Thoracic aorta (tissue), 2 donors: ENCODE data around the gene PECR. TPM values are rescaled to one million over a fixed set of nuclear protein-coding genes. Genes with fewer than 3 reads are reported as not detected.

Experiments used
- ATAC-seq: fragments of 150-250 bp; one replicate; pipeline ENCODE4 v1.8.0; 2017; ENCODE audit warnings: low read depth; ENCODE audit not compliant: insufficient number of reproducible peaks, low FRiP score
- DNase-seq: peaks from one replicate; pipeline ENCODE4 v3.0.0-alpha.2; 2020; ENCODE audit warnings: low spot score
- H3K27ac ChIP-seq, 2 donors: fragments of 200-600 bp; sonication (generic); 1 replicate in 1 of 2; 2 replicates in 1 of 2; pipeline ENCODE4 v1.5.1; 2016; ENCODE audit warnings: mild to moderate bottlenecking in 2 of 2, moderate library complexity in 2 of 2
- H3K27me3 ChIP-seq: fragments of 200-600 bp; sonication (generic); replicated peaks from 2 replicates; pipeline ENCODE4 v1.6.0; 2016; ENCODE audit warnings: mild to moderate bottlenecking; ENCODE audit not compliant: insufficient read depth
- H3K36me3 ChIP-seq: fragments of 200-600 bp; sonication (generic); one replicate; pipeline ENCODE4 v1.5.1; 2016
- H3K4me1 ChIP-seq, 2 donors: fragments of 200-600 bp; sonication (generic); 1 replicate in 1 of 2; 2 replicates in 1 of 2; pipeline versions ENCODE4 v1.5.1 to v1.6.0; 2016; ENCODE audit warnings: low read depth in 2 of 2, mild to moderate bottlenecking in 1 of 2; ENCODE audit not compliant: control insufficient read depth in 1 of 2
- H3K4me3 ChIP-seq: fragments of 200-600 bp; sonication (generic); 2 replicates; pipeline ENCODE4 v1.5.1; 2016; ENCODE audit warnings: mild to moderate bottlenecking
- H3K9me3 ChIP-seq: fragments of 200-600 bp; sonication (generic); 2 replicates; pipeline ENCODE4 v1.5.1; 2016
- total RNA-seq, 2 donors: library from RNA; depleted of rRNA; stranded (reverse); fragments of >200 nt; gene quantifications; one replicate each; pipeline versions ENCODE4 v1.1.0 to v1.2.3, GENCODE V29; 2016
- TF ChIP-seq, protein P1 (sequence below): fragments of 200-600 bp; sonication (generic); IDR thresholded peaks from one replicate; pipeline ENCODE4 v1.5.1; 2019; ENCODE audit warnings: antibody characterized with exemption

PECR gene
- total RNA-seq, 2 donors from 2014 or later: 2.8 to 7.3 TPM

DNA sequence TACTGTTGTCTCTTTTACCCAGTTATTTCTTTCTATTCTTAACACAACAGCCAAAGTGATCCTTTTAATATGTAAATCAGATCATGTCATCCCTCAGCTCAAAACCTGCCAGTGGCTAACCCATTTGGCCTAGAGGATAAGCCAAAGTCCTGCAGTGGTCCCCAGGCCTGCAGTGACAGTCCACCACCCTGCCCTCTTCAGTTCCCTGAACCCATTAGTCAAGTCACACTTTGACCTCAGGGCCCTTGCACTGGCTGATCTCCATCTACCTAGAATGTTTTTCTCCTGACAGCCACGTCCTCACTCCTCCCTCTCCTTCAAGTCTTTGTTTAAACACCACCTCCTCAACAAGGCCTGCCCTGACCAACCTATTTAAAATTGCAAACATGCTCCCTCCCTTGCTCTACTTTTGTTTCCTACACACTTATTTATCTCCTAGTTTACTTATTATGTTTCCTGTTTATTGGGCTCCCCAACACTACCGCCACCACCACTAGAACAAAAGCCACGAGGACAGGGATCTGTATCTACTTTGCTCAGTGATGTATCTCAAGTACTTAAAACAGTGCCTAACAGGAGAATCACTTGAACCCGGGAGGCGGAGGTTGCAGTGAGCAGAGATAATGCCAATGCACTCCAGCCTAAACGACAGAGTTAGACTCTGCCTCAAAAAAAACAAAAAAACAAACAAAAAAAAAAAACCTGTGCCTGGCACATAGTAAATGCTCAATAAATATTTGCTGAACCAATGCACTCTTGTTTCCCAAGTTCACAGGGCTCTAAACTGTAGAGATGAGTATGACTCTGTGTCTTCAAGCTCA lies 77.5 kb downstream of the PECR start:
- Histone ChIP-seq H3K36me3 (no peaks in the 10 kb centered on the region), H3K27me3 (no peaks in the 10 kb centered on the region), H3K4me1 (no peaks in the 10 kb centered on the region), H3K9me3 (no peaks in the 10 kb centered on the region), H3K4me3 (no peak overlapping the region), H3K27ac (no peak overlapping the region)
- DNase-seq: no peak
- ATAC-seq: no peak
- TF ChIP-seq, protein P1, sequence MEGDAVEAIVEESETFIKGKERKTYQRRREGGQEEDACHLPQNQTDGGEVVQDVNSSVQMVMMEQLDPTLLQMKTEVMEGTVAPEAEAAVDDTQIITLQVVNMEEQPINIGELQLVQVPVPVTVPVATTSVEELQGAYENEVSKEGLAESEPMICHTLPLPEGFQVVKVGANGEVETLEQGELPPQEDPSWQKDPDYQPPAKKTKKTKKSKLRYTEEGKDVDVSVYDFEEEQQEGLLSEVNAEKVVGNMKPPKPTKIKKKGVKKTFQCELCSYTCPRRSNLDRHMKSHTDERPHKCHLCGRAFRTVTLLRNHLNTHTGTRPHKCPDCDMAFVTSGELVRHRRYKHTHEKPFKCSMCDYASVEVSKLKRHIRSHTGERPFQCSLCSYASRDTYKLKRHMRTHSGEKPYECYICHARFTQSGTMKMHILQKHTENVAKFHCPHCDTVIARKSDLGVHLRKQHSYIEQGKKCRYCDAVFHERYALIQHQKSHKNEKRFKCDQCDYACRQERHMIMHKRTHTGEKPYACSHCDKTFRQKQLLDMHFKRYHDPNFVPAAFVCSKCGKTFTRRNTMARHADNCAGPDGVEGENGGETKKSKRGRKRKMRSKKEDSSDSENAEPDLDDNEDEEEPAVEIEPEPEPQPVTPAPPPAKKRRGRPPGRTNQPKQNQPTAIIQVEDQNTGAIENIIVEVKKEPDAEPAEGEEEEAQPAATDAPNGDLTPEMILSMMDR: no peak

- ATAC-seq: no peak
- no peaks in the 10 kb centered on the region for H3K4me1 ChIP-seq
- H3K27me3 ChIP-seq: no peaks in the 10 kb centered on the region
- H3K27ac ChIP-seq: no peak overlapping the region
- TF ChIP-seq, protein P1: no peak
- no peaks in the 10 kb centered on the region for H3K36me3 ChIP-seq
- H3K4me3 ChIP-seq: no peak overlapping the region
- no peaks in the 10 kb centered on the region for H3K9me3 ChIP-seq
- DNase-seq: no peak
These were observed 78.9 kb downstream of the PECR start for GRCh38 chr2:216002693-216003092.

- Histone ChIP-seq H3K36me3 (no peaks in the 10 kb centered on the region), H3K27ac (no peak overlapping the region), H3K4me3 (no peak overlapping the region), H3K9me3 (no peaks in the 10 kb centered on the region), H3K4me1 (no peaks in the 10 kb centered on the region), H3K27me3 (no peaks in the 10 kb centered on the region)
- DNase-seq (no peak), ATAC-seq (no peak)
- TF ChIP-seq, protein P1: no peak
These were observed 79.4 kb downstream of the PECR start for GRCh38 chr2:216002101-216002678.

- Histone ChIP-seq H3K9me3 (no peaks in the 10 kb centered on the region), H3K36me3 (no peaks in the 10 kb centered on the region), H3K27me3 (no peaks in the 10 kb centered on the region), H3K4me3 (no peak overlapping the region), H3K4me1 (no peaks in the 10 kb centered on the region), H3K27ac (no peak overlapping the region)
- DNase-seq (no peak), ATAC-seq (no peak)
- TF ChIP-seq, protein P1: no peak
These were observed 80.2 kb downstream of the PECR start for GRCh38 chr2:216001216-216002100.

- H3K36me3 ChIP-seq: no peaks in the 10 kb centered on the region
- no peak for DNase-seq
- H3K9me3 ChIP-seq: no peaks in the 10 kb centered on the region
- no peaks in the 10 kb centered on the region for H3K27me3 ChIP-seq
- no peak overlapping the region for H3K27ac ChIP-seq
- no peaks in the 10 kb centered on the region for H3K4me1 ChIP-seq
- ATAC-seq: no peak
- no peak overlapping the region for H3K4me3 ChIP-seq
- TF ChIP-seq, protein P1: no peak
These were observed 83.0 kb downstream of the PECR start for GRCh38 chr2:215998636-215999035.
